Measurements from ENCODE around the gene KPNB1.

- TF ChIP-seq CTCF (IDR thresholded peaks at IDR 0.05) (no peak), EP300 (IDR thresholded peaks at IDR 0.05) (no peak)
These were observed 70.5 kb downstream of the KPNB1 start for GRCh38 chr17:47720196-47720595.

Data from tibial nerve (tissue), 4 donors.